Neutrophil (primary cell): ENCODE data around the gene ILRUN.
"Not testable (repeated sequence)": the region's sequence is repeated elsewhere in the genome, so short reads cannot be mapped to it uniquely, and the experiment has no call there.

Experiments
- H3K27ac ChIP-seq: fragments of 200-600 bp; sonication (generic); 2 replicates; pipeline ENCODE4 v1.5.1; 2016; ENCODE audit warnings: mild to moderate bottlenecking, moderate library complexity
- H3K27me3 ChIP-seq: fragments of 200-600 bp; sonication (generic); 2 replicates; pipeline ENCODE4 v1.6.0; 2016; ENCODE audit warnings: mild to moderate bottlenecking
- H3K36me3 ChIP-seq: fragments of 200-600 bp; sonication (generic); 2 replicates; pipeline ENCODE4 v1.5.1; 2017
- H3K4me1 ChIP-seq, 2 experiments: fragments of 200-600 bp in 1 of 2; sonication (generic) in 1 of 2; 1 replicate in 1 of 2; 2 replicates in 1 of 2; pipeline versions ENCODE4 v1.5.1 to v1.6.1; 2013 to 2016; ENCODE audit warnings: low read depth in 1 of 2, low read length in 1 of 2, mild to moderate bottlenecking in 1 of 2, moderate library complexity in 1 of 2; ENCODE audit not compliant: control insufficient read depth in 1 of 2, insufficient read depth in 1 of 2
- H3K4me3 ChIP-seq, 2 experiments: fragments of 200-600 bp in 1 of 2; sonication (generic) in 1 of 2; 1 replicate in 1 of 2; 2 replicates in 1 of 2; pipeline ENCODE4 v1.5.1; 2013 to 2016; ENCODE audit warnings: low read depth in 1 of 2, low read length in 1 of 2, mild to moderate bottlenecking in 1 of 2, moderate library complexity in 1 of 2
- H3K9me3 ChIP-seq: fragments of 200-600 bp; sonication (generic); 2 replicates; pipeline ENCODE4 v1.5.1; 2016
- CTCF ChIP-seq: fragments of 200-600 bp; sonication (generic); IDR thresholded peaks from 2 replicates; pipeline ENCODE4 v1.5.1; 2016; ENCODE audit warnings: antibody characterized with exemption

The ILRUN gene

GRCh38 chr6:34674268-34674639, 22.3 kb downstream of the ILRUN start:
- H3K36me3 ChIP-seq: no peaks in the 10 kb centered on the region
- H3K27me3 ChIP-seq: no peaks in the 10 kb centered on the region
- H3K9me3 ChIP-seq: no peaks in the 10 kb centered on the region
- TF ChIP-seq CTCF: no peak
- H3K4me3 ChIP-seq: no peak overlapping the region
- no peak overlapping the region for H3K27ac ChIP-seq
- H3K4me1 ChIP-seq: peaks cover 6 to 9% of the 10 kb centered on the region in 2 experiments

DNA sequence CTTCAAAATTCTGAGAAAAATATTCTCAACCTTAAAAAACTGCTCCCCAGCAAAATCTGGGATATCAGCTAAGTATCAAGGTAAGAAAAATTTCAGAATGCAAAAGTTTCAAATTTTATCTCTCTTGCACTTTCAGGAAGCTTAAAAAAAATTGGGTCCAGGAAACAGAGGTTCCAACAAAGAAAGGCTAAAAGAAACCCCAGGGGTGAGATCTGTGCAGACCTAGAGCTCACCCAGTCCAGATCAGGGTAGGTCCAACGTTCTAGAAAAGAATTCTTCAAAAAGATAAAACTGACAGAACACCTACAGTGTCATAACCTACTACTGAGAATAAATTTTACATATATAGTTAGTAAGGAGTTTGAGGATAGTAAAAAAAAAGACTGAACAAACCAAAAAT, 23.5 kb downstream of the ILRUN start:
- no peak overlapping the region for H3K4me3 ChIP-seq
- no peak overlapping the region for H3K27ac ChIP-seq
- H3K36me3 ChIP-seq: no peaks in the 10 kb centered on the region
- H3K4me1 ChIP-seq: peaks cover 6 to 9% of the 10 kb centered on the region in 2 experiments
- no peaks in the 10 kb centered on the region for H3K9me3 ChIP-seq
- TF ChIP-seq CTCF: no peak
- H3K27me3 ChIP-seq: no peaks in the 10 kb centered on the region

GRCh38 chr6:34672657-34673043, 23.9 kb downstream of the ILRUN start:
- no peaks in the 10 kb centered on the region for H3K9me3 ChIP-seq
- no peak overlapping the region for H3K27ac ChIP-seq
- no peak overlapping the region for H3K4me3 ChIP-seq

GRCh38 chr6:34671801-34672656, 24.5 kb downstream of the ILRUN start:
- Histone ChIP-seq H3K27me3 (no peaks in the 10 kb centered on the region), H3K4me1 (peaks cover 6 to 9% of the 10 kb centered on the region in 2 experiments), H3K36me3 (no peaks in the 10 kb centered on the region), H3K9me3 (no peaks in the 10 kb centered on the region), H3K4me3 (no peak overlapping the region), H3K27ac (peak overlapping the region; percentile 40)
- no peak for TF ChIP-seq CTCF

More at GRCh38 chr6:34672657-34673043, 23.9 kb downstream of the ILRUN start:
- peaks cover 6 to 9% of the 10 kb centered on the region in 2 experiments for H3K4me1 ChIP-seq
- no peaks in the 10 kb centered on the region for H3K27me3 ChIP-seq
- H3K36me3 ChIP-seq: no peaks in the 10 kb centered on the region
- TF ChIP-seq CTCF: no peak

DNA sequence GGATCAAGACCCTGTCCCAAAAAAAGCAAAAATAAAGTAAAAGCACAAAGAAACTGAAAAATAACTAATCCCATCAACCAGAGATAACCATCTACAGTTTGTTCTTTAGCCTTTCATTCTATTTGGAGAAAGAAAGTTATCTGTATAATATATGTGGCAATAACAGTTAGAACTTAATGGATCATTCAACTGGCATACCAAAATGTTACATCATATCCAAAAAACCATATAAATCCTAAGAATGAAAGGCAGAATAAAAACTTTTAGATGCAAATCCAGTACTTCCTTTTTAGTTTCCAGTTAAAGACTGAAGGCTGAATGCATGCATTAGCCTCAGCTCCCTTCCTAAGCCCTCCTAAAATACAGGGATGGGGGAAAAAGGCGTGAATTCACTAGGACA, 25.2 kb downstream of the ILRUN start:
- no peaks in the 10 kb centered on the region for H3K9me3 ChIP-seq
- H3K27ac ChIP-seq: peak overlapping the region; percentile 40
- no peak overlapping the region for H3K4me3 ChIP-seq
- no peak for TF ChIP-seq CTCF
- no peaks in the 10 kb centered on the region for H3K27me3 ChIP-seq
- H3K4me1 ChIP-seq: peaks cover 6 to 9% of the 10 kb centered on the region in 2 experiments
- H3K36me3 ChIP-seq: no peaks in the 10 kb centered on the region

DNA sequence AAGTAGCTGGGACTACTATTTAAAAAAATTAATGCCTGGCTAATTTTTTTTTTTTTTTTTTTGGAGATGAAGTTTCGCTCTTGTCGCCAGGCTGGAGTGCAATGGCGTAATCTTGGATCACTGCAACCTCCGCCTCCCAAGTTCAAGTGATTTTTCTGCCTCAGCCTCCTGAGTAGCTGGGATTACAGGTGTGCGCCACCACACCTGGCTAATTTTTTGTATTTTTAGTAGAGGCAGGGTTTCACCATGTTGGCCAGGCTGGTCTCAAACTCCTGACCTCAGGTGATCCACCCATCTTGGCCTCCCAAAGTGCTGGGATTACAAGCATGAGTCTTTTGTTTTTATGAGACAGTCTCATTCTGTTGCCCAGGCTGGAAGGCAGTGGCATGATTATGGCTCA, 27.8 kb downstream of the ILRUN start:
- not testable (repeated sequence) for H3K36me3 ChIP-seq, H3K4me3 ChIP-seq, H3K27me3 ChIP-seq, H3K27ac ChIP-seq, H3K9me3 ChIP-seq
- H3K4me1 ChIP-seq: peaks cover 19 to 20% of the 10 kb centered on the region in 2 experiments
